ENCODE measurements around the gene IL17RB. TPM values are rescaled to one million over a fixed set of nuclear protein-coding genes. Genes with fewer than 3 reads are reported as not detected.

The IL17RB gene
- total RNA-seq, 1 experiment from 2014 or later = not detected

- H3K4me2 ChIP-seq (ENCODE audit: low read depth, low read length, poor library complexity, severe bottlenecking) = no peak overlapping the region
- no peaks in the 10 kb centered on the region for H3K79me2 ChIP-seq (ENCODE audit: low read length)
- no peak overlapping the region for H3K4me3 ChIP-seq (ENCODE audit: low read length)
- no peaks in the 10 kb centered on the region for H3K27me3 ChIP-seq (ENCODE audit: low read length)
- H3K9me3 ChIP-seq (ENCODE audit: low read length) = no peaks in the 10 kb centered on the region
- no peaks in the 10 kb centered on the region for H3K36me3 ChIP-seq (ENCODE audit: insufficient read depth, low read length)
- no peaks in the 10 kb centered on the region for H3K9me2 ChIP-seq (replicated peaks; ENCODE audit: insufficient read depth, low read length)
- no peak overlapping the region for H3K9ac ChIP-seq (ENCODE audit: low read length)
- DNase-seq = no peak
- no peaks in the 10 kb centered on the region for H4K20me1 ChIP-seq (ENCODE audit: insufficient read depth, low read depth, low read length)
- H3K4me1 ChIP-seq (ENCODE audit: low read length) = no peaks in the 10 kb centered on the region
- H2AFZ ChIP-seq (ENCODE audit: low read length) = no peak overlapping the region
- H3K27ac ChIP-seq (ENCODE audit: low read length) = no peak overlapping the region
Observed at GRCh38 chr3:53817211-53817610, 29.2 kb upstream of the IL17RB start.

- Histone ChIP-seq H3K9me3 (ENCODE audit: low read length) (no peaks in the 10 kb centered on the region), H3K79me2 (ENCODE audit: low read length) (no peaks in the 10 kb centered on the region)
Observed at GRCh38 chr3:53817809-53818208, 28.6 kb upstream of the IL17RB start.

DNA sequence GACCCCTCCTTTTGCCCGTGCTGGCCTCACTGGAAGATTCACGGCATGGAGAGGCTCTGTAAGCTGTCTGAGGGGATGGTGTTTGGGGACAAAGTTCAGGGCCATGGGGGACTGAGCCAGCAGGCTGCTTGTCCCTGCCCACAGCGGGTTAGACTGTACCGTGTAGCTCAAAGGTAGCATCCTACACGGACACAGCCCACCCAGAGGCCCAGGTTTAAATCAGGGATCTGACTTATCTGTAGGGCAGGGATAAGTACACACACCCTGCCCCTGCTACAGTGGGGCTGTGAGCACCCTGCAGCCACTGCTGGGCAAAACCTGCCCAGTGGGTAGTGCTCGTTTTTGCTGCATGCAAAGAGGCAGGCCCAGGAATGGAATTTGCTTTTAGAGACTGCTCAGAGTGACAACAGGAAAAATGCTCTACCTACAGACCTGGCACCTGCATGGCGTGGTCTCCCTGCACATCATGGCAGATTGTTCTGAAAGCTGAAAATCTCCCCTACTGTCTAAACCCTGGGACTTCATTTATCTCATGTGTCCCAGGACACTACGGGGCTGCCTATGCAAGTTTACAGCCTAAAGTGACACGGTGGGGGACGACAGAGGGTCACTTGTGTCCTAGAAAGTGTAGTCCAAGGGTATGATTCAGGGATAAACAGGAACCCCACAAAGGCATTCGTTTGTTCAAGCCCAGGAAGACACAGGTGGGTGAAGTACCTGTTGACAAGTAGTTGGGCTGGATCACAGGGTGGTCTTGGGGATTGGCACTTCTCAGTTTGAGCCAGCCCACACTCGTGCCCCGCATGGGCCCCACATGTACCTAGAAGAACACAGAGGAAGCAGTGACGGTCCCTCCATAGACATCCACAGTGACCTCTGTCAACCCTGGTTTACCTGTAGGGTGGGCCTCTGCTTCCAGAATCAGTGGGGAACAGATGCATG is 27.9 kb upstream of the IL17RB start:
- H2AFZ ChIP-seq (ENCODE audit: low read length) = no peak overlapping the region
- H3K27me3 ChIP-seq (ENCODE audit: low read length) = no peaks in the 10 kb centered on the region
- no peaks in the 10 kb centered on the region for H3K9me2 ChIP-seq (replicated peaks; ENCODE audit: insufficient read depth, low read length)

More at GRCh38 chr3:53817809-53818208, 28.6 kb upstream of the IL17RB start:
- Histone ChIP-seq H2AFZ (ENCODE audit: low read length) (no peak overlapping the region), H3K36me3 (ENCODE audit: insufficient read depth, low read length) (no peaks in the 10 kb centered on the region), H3K4me2 (ENCODE audit: low read depth, low read length, poor library complexity, severe bottlenecking) (no peak overlapping the region), H3K4me3 (ENCODE audit: low read length) (no peak overlapping the region), H3K4me1 (ENCODE audit: low read length) (no peaks in the 10 kb centered on the region), H4K20me1 (ENCODE audit: insufficient read depth, low read depth, low read length) (no peaks in the 10 kb centered on the region), H3K27me3 (ENCODE audit: low read length) (no peaks in the 10 kb centered on the region), H3K9me2 (replicated peaks; ENCODE audit: insufficient read depth, low read length) (no peaks in the 10 kb centered on the region), H3K9ac (ENCODE audit: low read length) (no peak overlapping the region), H3K27ac (ENCODE audit: low read length) (no peak overlapping the region)
- no peak for DNase-seq

DNA sequence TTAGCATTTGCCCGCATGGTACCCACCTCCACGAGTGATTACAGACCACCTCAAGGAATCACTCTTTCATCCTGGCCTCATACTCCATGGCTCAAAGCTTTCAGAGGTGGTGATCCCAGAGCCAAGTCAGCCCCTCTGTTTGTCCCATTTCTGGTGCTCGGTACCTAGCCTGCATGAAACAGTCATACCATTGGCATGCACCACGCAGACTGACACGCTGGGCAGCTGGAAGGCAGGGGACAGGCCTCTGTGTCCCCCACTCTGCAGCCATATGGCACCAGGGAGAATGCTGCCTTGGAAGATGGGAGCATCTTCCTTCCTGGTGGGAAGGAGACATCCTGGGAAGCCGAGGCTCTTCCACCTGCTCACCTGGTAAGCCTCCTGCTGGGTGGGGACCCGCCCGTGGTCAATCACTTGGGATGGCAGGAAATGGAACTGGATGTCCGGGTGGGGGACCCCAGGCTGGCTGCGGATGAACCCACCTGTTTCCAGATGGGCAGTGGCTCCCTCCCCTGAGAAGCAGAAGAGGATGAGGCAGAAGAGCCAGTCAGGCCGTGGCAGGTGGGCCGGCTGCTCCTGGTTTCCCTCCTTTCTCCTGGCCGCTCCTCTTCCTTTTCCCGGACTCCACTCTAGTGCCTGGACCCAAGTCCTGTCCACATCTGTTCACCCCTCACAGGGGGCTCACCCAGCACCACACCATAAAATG is 27.1 kb upstream of the IL17RB start:
- H3K9me3 ChIP-seq (ENCODE audit: low read length) = no peaks in the 10 kb centered on the region
- H3K27me3 ChIP-seq (ENCODE audit: low read length) = no peaks in the 10 kb centered on the region
- no peak overlapping the region for H3K4me2 ChIP-seq (ENCODE audit: low read depth, low read length, poor library complexity, severe bottlenecking)
- no peak for DNase-seq
- H2AFZ ChIP-seq (ENCODE audit: low read length) = no peak overlapping the region
- no peak overlapping the region for H3K4me3 ChIP-seq (ENCODE audit: low read length)
- H3K4me1 ChIP-seq (ENCODE audit: low read length) = no peaks in the 10 kb centered on the region
- H3K9me2 ChIP-seq (replicated peaks; ENCODE audit: insufficient read depth, low read length) = no peaks in the 10 kb centered on the region
- H3K36me3 ChIP-seq (ENCODE audit: insufficient read depth, low read length) = no peaks in the 10 kb centered on the region
- no peaks in the 10 kb centered on the region for H3K79me2 ChIP-seq (ENCODE audit: low read length)
- H3K27ac ChIP-seq (ENCODE audit: low read length) = no peak overlapping the region
- no peaks in the 10 kb centered on the region for H4K20me1 ChIP-seq (ENCODE audit: insufficient read depth, low read depth, low read length)
- H3K9ac ChIP-seq (ENCODE audit: low read length) = no peak overlapping the region

More for the DNA sequence above, 27.9 kb upstream of the IL17RB start:
- DNase-seq = no peak
- Histone ChIP-seq H3K79me2 (ENCODE audit: low read length) (no peaks in the 10 kb centered on the region), H3K36me3 (ENCODE audit: insufficient read depth, low read length) (no peaks in the 10 kb centered on the region), H3K4me1 (ENCODE audit: low read length) (no peaks in the 10 kb centered on the region), H4K20me1 (ENCODE audit: insufficient read depth, low read depth, low read length) (no peaks in the 10 kb centered on the region), H3K4me2 (ENCODE audit: low read depth, low read length, poor library complexity, severe bottlenecking) (no peak overlapping the region), H3K4me3 (ENCODE audit: low read length) (no peak overlapping the region), H3K27ac (ENCODE audit: low read length) (no peak overlapping the region), H3K9me3 (ENCODE audit: low read length) (no peaks in the 10 kb centered on the region), H3K9ac (ENCODE audit: low read length) (no peak overlapping the region)

DNA sequence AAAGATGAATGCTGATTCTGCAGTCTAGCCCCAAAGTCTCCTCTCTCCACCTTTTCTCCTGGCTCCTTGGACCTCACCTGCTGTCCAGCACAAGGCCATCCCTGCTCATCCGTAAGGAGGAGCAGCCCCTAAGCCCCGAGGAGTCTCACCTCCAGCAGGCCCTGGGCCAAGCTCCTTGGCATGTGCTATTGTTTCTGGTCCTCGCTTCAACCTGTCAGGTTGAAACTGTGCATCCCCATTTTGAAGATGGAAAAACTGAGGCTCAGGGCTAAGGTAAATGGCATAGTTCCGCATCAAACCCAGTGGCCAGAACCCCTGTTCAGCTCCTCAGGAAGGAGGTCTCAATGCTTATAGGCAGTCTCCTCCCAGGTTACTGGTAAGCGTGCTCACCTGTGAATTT is 26.3 kb upstream of the IL17RB start:
- Histone ChIP-seq H3K9me3 (ENCODE audit: low read length) (no peaks in the 10 kb centered on the region), H3K79me2 (ENCODE audit: low read length) (no peaks in the 10 kb centered on the region), H3K4me3 (ENCODE audit: low read length) (no peak overlapping the region), H3K9me2 (replicated peaks; ENCODE audit: insufficient read depth, low read length) (no peaks in the 10 kb centered on the region), H2AFZ (ENCODE audit: low read length) (no peak overlapping the region), H3K27me3 (ENCODE audit: low read length) (no peaks in the 10 kb centered on the region), H4K20me1 (ENCODE audit: insufficient read depth, low read depth, low read length) (no peaks in the 10 kb centered on the region), H3K27ac (ENCODE audit: low read length) (no peak overlapping the region), H3K4me1 (ENCODE audit: low read length) (no peaks in the 10 kb centered on the region), H3K4me2 (ENCODE audit: low read depth, low read length, poor library complexity, severe bottlenecking) (no peak overlapping the region), H3K36me3 (ENCODE audit: insufficient read depth, low read length) (no peaks in the 10 kb centered on the region), H3K9ac (ENCODE audit: low read length) (no peak overlapping the region)
- DNase-seq = no peak

GRCh38 chr3:53820756-53821580 is 25.4 kb upstream of the IL17RB start:
- H3K36me3 ChIP-seq (ENCODE audit: insufficient read depth, low read length) = no peaks in the 10 kb centered on the region
- no peaks in the 10 kb centered on the region for H3K27me3 ChIP-seq (ENCODE audit: low read length)
- H3K79me2 ChIP-seq (ENCODE audit: low read length) = no peaks in the 10 kb centered on the region
- H3K4me2 ChIP-seq (ENCODE audit: low read depth, low read length, poor library complexity, severe bottlenecking) = no peak overlapping the region
- H4K20me1 ChIP-seq (ENCODE audit: insufficient read depth, low read depth, low read length) = no peaks in the 10 kb centered on the region
- H2AFZ ChIP-seq (ENCODE audit: low read length) = no peak overlapping the region
- no peak for DNase-seq
- no peak overlapping the region for H3K4me3 ChIP-seq (ENCODE audit: low read length)
- H3K27ac ChIP-seq (ENCODE audit: low read length) = no peak overlapping the region
- H3K9me2 ChIP-seq (replicated peaks; ENCODE audit: insufficient read depth, low read length) = no peaks in the 10 kb centered on the region
- H3K9ac ChIP-seq (ENCODE audit: low read length) = no peak overlapping the region
- no peaks in the 10 kb centered on the region for H3K9me3 ChIP-seq (ENCODE audit: low read length)
- H3K4me1 ChIP-seq (ENCODE audit: low read length) = no peaks in the 10 kb centered on the region

DNA sequence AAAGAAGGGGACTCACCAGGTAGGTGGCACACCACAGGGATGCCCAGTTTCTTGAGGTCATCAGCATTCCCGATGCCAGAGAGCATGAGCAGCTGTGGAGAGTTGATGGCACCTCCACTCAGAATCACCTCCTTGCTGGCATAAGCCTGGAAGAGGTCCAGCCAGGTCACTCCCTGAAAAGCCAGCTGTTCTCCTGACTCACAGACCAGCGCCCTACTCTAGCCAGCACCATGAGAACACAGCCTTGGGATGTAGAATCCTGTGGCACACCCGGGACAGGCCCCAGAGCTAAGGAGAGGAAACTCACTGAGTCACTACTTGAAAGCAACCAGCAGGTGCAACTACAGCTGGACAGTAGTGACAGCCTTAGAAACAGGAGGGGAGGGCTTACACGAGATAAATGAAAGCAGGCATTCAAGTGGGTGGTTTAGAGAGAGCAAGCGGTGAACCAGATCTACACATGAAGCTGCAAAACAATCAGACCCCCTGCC is 24.7 kb upstream of the IL17RB start:
- Histone ChIP-seq H3K9me2 (replicated peaks; ENCODE audit: insufficient read depth, low read length) (no peaks in the 10 kb centered on the region), H3K9me3 (ENCODE audit: low read length) (no peaks in the 10 kb centered on the region), H3K36me3 (ENCODE audit: insufficient read depth, low read length) (no peaks in the 10 kb centered on the region), H3K4me2 (ENCODE audit: low read depth, low read length, poor library complexity, severe bottlenecking) (no peak overlapping the region), H3K27ac (ENCODE audit: low read length) (no peak overlapping the region), H3K4me3 (ENCODE audit: low read length) (no peak overlapping the region), H3K4me1 (ENCODE audit: low read length) (no peaks in the 10 kb centered on the region), H4K20me1 (ENCODE audit: insufficient read depth, low read depth, low read length) (no peaks in the 10 kb centered on the region), H2AFZ (ENCODE audit: low read length) (no peak overlapping the region), H3K79me2 (ENCODE audit: low read length) (no peaks in the 10 kb centered on the region), H3K9ac (ENCODE audit: low read length) (no peak overlapping the region), H3K27me3 (ENCODE audit: low read length) (no peaks in the 10 kb centered on the region)
- no peak for DNase-seq
